ENCODE data around the gene UBE2I. TPM values are rescaled to one million over a fixed set of nuclear protein-coding genes. Genes with fewer than 3 reads are reported as not detected.

Gene UBE2I
- total and polyA plus RNA-seq, 2 donors (not counting 1 experiment from before 2014, with no cell fraction given), result 42.1 to 142 TPM

DNA sequence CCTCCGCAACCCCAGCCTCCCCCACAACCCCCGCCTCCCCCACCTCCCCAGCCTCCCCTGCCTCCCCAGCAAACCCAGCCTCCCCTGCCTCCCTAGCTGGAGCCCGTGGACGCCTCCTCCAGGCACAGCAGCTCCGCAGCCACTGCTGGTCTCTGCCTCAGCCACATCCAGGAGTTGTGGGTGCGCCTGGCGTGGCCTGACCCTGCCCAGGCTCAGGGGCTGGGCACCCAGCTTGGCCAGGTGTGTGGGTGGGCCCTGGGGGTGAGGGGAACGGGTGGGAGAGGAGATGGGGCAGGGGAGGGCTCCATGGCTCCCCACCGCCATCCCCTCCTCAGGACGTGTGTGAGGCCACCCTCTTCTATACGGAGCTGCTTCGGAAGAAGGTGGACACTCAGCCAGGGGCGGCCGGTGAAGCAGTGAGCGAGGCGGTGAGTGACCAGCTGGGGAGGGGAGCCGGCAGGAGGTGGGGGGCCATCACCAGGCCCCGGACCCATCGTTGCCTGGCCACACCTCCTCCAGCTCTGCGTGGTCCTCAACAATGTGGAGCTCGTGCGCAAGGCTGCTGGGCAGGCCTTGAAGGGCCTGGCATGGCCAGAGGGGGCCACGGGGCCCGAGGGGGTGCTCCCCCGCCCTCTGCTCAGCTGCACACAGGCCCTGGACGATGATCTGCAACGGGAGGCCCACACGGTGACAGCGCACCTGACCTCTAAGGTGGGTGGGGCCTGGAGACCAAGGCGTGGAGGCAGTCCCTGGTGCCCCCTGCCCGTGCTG is 36.4 kb downstream of the UBE2I start:
- no peak overlapping the region for H3K27ac ChIP-seq (ENCODE audit: insufficient read depth, low read length)

DNA sequence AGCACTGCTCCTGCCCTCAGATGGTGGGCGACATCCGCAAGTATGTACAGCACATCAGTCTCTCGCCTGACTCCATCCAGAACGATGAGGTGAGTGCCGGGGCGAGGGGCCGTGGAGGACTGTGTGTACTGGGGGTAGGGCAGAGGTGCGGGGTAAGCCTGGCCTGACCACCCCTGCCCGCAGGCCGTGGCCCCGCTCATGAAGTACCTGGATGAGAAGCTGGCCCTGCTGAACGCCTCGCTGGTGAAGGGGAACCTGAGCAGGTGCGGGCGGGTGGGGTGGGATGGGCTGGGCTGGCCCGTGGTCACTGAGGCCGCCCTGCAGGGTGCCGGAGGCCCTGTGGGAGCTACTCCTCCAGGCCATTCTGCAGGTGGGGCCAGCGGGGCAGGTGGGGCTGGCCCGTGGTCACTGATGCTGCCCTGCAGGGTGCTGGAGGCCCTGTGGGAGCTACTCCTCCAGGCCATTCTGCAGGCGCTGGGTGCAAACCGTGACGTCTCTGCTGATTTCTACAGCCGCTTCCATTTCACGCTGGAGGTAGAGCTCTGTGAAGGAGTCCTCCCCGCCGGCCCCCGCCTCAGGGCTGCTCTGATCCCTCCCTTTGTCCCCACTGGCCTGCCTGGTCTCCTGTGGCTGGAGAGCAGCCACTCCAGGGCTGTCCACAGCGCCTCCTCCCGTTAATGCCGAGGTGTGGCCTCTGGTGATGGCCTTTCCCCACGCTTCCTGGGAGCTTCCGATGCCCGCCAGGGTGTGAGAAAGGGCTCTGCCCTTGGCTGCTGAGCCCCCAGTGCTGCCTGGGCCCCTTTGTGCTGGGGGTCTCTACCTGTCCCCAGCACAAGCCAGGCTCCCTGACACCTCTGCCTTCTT is 37.2 kb downstream of the UBE2I start:
- Histone ChIP-seq H3K9ac (ENCODE audit: insufficient read depth, low read length) (no peak overlapping the region), H3K4me1 (ENCODE audit: control insufficient read depth, extremely low read depth, insufficient read depth, low read length) (peaks cover 5% of the 10 kb centered on the region), H3K36me3 (ENCODE audit: control insufficient read depth, insufficient read depth, low read length) (peaks cover 15% of the 10 kb centered on the region), H3K79me2 (ENCODE audit: control insufficient read depth, insufficient read depth, low read length) (peaks cover 15% of the 10 kb centered on the region), H4K20me1 (ENCODE audit: control insufficient read depth, extremely low read depth, insufficient read depth, low read length) (no peaks in the 10 kb centered on the region), H3K4me2 (ENCODE audit: extremely low read depth, insufficient read depth, low read length) (no peak overlapping the region), H2AFZ (ENCODE audit: low read length) (no peak overlapping the region), H3K27me3 (ENCODE audit: control insufficient read depth, insufficient read depth, low read length) (no peaks in the 10 kb centered on the region), H3K4me3 (replicated peaks in 1 of 4; ENCODE audit: control extremely low read depth in 1 of 4, insufficient read depth in 1 of 4, low read depth in 3 of 4, low read length in 4 of 4) (no peak overlapping the region), H3K27ac (ENCODE audit: insufficient read depth, low read length) (no peak overlapping the region), H3K9me3 (ENCODE audit: control insufficient read depth, insufficient read depth, low read depth, low read length) (no peaks in the 10 kb centered on the region)
- no peak for DNase-seq (ENCODE audit: low read depth in 2 of 2)
- TF ChIP-seq, protein P1, sequence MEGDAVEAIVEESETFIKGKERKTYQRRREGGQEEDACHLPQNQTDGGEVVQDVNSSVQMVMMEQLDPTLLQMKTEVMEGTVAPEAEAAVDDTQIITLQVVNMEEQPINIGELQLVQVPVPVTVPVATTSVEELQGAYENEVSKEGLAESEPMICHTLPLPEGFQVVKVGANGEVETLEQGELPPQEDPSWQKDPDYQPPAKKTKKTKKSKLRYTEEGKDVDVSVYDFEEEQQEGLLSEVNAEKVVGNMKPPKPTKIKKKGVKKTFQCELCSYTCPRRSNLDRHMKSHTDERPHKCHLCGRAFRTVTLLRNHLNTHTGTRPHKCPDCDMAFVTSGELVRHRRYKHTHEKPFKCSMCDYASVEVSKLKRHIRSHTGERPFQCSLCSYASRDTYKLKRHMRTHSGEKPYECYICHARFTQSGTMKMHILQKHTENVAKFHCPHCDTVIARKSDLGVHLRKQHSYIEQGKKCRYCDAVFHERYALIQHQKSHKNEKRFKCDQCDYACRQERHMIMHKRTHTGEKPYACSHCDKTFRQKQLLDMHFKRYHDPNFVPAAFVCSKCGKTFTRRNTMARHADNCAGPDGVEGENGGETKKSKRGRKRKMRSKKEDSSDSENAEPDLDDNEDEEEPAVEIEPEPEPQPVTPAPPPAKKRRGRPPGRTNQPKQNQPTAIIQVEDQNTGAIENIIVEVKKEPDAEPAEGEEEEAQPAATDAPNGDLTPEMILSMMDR (conservative IDR thresholded peaks at IDR 0.05 in 1 of 2, IDR thresholded peaks at IDR 0.05 in 1 of 2; ENCODE audit: low read depth in 1 of 2, low read length in 2 of 2), result peak in 1 of 2 donors; percentile 4
- TF ChIP-seq EZH2 (IDR thresholded peaks at IDR 0.05; ENCODE audit: low read length, missing control alignments), result no peak

More for the DNA sequence above, 36.4 kb downstream of the UBE2I start:
- Histone ChIP-seq H3K36me3 (ENCODE audit: control insufficient read depth, insufficient read depth, low read length) (peaks cover 15% of the 10 kb centered on the region), H3K4me1 (ENCODE audit: control insufficient read depth, extremely low read depth, insufficient read depth, low read length) (peaks cover 4% of the 10 kb centered on the region), H3K27me3 (ENCODE audit: control insufficient read depth, insufficient read depth, low read length) (no peaks in the 10 kb centered on the region), H3K4me3 (replicated peaks in 1 of 4; ENCODE audit: control extremely low read depth in 1 of 4, insufficient read depth in 1 of 4, low read depth in 3 of 4, low read length in 4 of 4) (no peak overlapping the region), H2AFZ (ENCODE audit: low read length) (no peak overlapping the region), H4K20me1 (ENCODE audit: control insufficient read depth, extremely low read depth, insufficient read depth, low read length) (no peaks in the 10 kb centered on the region), H3K4me2 (ENCODE audit: extremely low read depth, insufficient read depth, low read length) (no peak overlapping the region), H3K79me2 (ENCODE audit: control insufficient read depth, insufficient read depth, low read length) (peaks cover 7% of the 10 kb centered on the region), H3K9ac (ENCODE audit: insufficient read depth, low read length) (no peak overlapping the region), H3K9me3 (ENCODE audit: control insufficient read depth, insufficient read depth, low read depth, low read length) (no peaks in the 10 kb centered on the region)
- no peak for DNase-seq (ENCODE audit: low read depth in 2 of 2)
- TF ChIP-seq EZH2 (IDR thresholded peaks at IDR 0.05; ENCODE audit: low read length, missing control alignments), result no peak
- TF ChIP-seq, protein P1 (conservative IDR thresholded peaks at IDR 0.05 in 1 of 2, IDR thresholded peaks at IDR 0.05 in 1 of 2; ENCODE audit: low read depth in 1 of 2, low read length in 2 of 2), result no peak

DNA sequence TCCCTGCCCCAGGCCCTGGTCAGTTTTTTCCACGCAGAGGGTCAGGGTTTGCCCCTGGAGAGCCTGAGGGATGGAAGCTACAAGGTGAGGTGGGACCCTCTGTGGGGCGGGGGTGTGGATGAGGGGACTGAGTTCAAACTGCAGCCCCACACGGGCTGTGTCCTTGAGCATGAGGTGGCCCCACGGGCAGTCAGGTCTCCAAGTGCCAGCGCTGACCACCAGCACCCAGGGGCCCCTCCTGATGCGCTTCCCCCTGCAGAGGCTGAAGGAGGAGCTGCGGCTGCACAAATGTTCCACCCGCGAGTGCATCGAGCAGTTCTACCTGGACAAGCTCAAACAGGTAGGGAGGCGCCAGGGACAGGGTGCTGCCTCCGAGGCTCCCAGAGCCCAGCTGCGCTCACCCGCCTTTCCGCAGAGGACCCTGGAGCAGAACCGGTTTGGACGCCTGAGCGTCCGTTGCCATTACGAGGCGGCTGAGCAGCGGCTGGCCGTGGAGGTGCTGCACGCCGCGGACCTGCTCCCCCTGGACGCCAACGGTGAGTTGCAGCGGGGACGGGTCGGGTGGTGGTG is 37.9 kb downstream of the UBE2I start:
- no peaks in the 10 kb centered on the region for H3K9me3 ChIP-seq (ENCODE audit: control insufficient read depth, insufficient read depth, low read depth, low read length)
- peaks cover 5% of the 10 kb centered on the region for H3K4me1 ChIP-seq (ENCODE audit: control insufficient read depth, extremely low read depth, insufficient read depth, low read length)
- TF ChIP-seq, protein P1 (conservative IDR thresholded peaks at IDR 0.05 in 1 of 2, IDR thresholded peaks at IDR 0.05 in 1 of 2; ENCODE audit: low read depth in 1 of 2, low read length in 2 of 2), result no peak

More for the DNA sequence above, 37.9 kb downstream of the UBE2I start:
- Histone ChIP-seq H3K27ac (ENCODE audit: insufficient read depth, low read length) (no peak overlapping the region), H3K79me2 (ENCODE audit: control insufficient read depth, insufficient read depth, low read length) (peaks cover 21% of the 10 kb centered on the region), H3K27me3 (ENCODE audit: control insufficient read depth, insufficient read depth, low read length) (no peaks in the 10 kb centered on the region), H3K4me2 (ENCODE audit: extremely low read depth, insufficient read depth, low read length) (no peak overlapping the region), H3K9ac (ENCODE audit: insufficient read depth, low read length) (no peak overlapping the region), H3K4me3 (replicated peaks in 1 of 4; ENCODE audit: control extremely low read depth in 1 of 4, insufficient read depth in 1 of 4, low read depth in 3 of 4, low read length in 4 of 4) (no peak overlapping the region), H2AFZ (ENCODE audit: low read length) (no peak overlapping the region), H3K36me3 (ENCODE audit: control insufficient read depth, insufficient read depth, low read length) (peaks cover 15% of the 10 kb centered on the region), H4K20me1 (ENCODE audit: control insufficient read depth, extremely low read depth, insufficient read depth, low read length) (no peaks in the 10 kb centered on the region)
- no peak for DNase-seq (ENCODE audit: low read depth in 2 of 2)

All from fibroblast of lung (primary cell).